Caki2 (cell line): ENCODE measurements around the gene NDRG4. TPM values are rescaled to one million over a fixed set of nuclear protein-coding genes. Genes with fewer than 3 reads are reported as not detected.

ENCODE experiments used
- DNase-seq: peaks from one replicate; pipeline ENCODE4 v3.0.0-alpha.2; 2015; ENCODE audit warnings: low read depth
- in situ Hi-C: cut with HindIII; loops from 2 replicates; pipeline ENCODE4 v1.10.0; 2016; ENCODE audit warnings: low sequenced_read_pairs, low pct_unique_long_range_greater_than_20kb, mixed read lengths
- total RNA-seq: library from RNA; depleted of rRNA; stranded (reverse); fragments of >200 nt; shearing (Covaris generic); gene quantifications from 2 replicates; pipeline ENCODE4 v1.2.3, GENCODE V29; 2014; ENCODE audit warnings: low replicate concordance

NDRG4 gene
- total RNA-seq, 1 experiment from 2014 or later: 72.1 TPM

DNA sequence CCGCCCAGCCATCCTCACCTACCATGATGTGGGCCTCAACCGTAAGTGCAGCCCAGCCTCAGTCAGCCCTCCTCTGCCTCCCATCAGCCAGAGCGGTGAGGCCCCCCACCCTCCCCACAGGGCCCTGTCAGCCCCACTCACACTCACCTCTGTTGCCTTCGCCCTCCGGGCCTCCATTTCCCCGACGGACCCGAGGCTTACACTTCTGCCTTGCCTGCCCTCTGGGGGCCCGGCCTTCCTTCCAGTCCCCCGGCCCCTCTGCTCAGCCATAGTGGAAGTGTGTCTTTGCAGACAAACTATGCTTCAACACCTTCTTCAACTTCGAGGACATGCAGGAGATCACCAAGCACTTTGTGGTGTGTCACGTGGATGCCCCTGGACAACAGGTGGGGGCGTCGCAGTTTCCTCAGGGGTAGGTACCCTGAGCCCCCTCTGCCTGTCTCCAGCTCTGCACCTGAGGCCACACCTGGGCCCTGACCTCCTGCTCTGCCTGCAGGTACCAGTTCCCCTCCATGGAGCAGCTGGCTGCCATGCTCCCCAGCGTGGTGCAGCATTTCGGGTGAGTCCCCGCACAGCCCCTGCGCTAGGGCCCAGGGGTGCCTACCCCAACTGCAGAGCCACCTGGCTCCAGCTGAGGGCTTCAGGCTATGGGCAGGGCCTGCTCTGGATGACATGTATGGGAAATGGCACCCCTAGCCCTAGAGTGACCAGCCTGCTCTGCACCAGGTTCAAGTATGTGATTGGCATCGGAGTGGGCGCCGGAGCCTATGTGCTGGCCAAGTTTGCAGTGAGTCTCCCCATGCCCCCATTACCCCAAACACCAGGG is 4.1 kb downstream of the NDRG4 start:
- in situ Hi-C loops: no loop called here
- DNase-seq: no peak

DNA sequence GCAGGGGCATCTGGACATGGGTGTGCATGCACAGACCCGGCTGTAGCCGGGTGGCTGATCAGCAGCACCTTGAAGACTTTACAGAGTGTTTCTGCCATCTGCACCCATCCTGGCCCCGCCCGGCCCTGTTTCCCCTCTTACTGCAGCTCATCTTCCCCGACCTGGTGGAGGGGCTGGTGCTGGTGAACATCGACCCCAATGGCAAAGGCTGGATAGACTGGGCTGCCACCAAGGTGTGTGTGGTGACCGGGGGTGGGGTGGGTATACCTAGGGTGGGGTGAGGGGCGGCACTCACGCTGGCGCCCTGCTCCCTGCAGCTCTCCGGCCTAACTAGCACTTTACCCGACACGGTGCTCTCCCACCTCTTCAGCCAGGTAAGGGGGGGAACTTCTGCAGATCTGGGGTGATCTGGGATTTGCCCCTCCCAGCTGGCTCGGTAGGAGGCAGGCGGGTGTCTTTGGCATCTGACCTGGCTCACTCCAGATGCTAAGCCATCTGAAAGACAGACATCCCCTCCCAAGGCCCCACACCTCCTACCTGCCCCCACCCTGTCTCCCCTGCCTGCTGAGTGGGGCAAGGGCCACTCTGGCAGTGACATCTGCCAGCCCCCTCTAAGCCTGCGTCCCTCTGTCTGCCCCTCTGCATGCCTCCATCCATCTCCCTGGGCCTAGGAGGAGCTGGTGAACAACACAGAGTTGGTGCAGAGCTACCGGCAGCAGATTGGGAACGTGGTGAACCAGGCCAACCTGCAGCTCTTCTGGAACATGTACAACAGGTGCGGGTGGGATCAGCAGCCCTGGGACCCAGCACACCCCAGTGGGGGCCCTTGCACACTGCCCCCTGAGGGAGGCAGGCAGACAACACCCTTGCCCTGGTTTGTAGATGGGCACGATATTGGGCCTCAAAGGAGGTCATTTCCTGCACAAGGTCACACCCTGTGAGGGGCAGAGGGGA is 6.6 kb downstream of the NDRG4 start:
- in situ Hi-C loops: no loop called here
- DNase-seq: no peak

DNA sequence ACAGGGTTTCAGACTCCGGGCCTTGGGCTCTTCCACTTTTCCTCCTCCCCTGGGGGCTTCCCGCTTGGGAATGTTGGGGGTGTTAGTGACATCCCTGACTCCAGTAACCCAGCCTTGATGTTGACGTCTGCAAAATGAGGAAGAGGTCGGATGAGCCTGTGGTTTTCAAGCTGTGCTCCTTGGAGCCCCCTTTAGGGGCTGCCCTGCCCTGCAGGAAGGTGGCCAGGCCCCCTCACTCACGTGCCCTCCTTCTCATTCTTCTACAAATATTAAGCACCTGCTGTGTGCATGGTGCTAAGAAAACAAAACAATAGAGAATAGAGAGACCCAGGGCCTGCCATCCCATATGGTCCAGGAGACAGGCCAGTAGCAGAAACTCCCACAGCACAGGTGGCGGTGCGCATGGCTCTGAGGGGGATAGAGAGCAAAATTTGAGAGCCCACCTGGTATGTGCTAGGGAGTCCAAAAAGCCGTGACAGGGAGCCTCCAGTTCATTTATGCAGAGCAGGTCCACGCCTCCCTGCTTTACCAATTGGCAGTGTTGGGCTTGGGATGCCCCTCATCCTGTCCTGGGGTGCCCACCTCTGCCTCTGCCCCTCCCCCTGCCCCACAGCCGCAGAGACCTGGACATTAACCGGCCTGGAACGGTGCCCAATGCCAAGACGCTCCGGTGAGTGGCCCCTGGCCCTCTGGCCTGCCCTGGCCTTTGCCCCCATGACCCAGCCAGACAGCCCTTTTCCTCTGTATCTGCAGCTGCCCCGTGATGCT is 7.4 kb downstream of the NDRG4 start:
- no peak for DNase-seq
- in situ Hi-C loops: no loop called here

DNA sequence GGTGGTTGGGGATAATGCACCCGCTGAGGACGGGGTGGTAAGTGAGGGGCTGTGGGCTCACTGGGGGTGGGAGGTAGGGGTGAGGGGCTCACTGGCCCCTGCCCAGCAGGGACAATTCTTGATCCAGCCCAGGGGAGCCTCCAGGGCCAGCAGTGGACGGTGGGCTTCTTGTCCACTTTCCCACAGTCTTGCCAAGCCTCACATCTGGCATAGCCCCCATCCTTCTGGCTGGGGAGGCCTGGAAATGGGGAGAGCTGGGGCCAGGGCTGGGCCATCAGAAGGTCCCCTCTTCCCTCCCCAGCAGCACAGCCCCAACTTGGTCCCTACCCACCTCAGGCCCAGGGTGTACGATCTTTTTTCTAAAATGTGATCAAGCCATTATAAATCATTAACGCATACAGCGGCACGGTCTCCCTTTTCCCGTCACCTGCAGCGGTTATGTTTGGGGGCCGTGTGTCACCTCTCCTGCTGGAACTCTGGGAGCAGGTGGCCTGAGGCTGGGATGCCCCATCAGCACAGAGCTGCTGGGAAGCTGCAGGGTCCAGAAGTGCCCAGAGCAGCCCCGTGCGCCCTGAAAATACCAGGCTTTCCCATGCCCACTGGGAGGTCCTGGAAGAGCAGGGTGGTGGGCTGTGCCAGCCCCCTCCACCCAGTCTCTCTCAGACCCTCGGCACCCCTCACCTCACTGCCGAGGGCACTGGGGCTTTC is 8.2 kb downstream of the NDRG4 start:
- in situ Hi-C loops: no loop called here
- no peak for DNase-seq

DNA sequence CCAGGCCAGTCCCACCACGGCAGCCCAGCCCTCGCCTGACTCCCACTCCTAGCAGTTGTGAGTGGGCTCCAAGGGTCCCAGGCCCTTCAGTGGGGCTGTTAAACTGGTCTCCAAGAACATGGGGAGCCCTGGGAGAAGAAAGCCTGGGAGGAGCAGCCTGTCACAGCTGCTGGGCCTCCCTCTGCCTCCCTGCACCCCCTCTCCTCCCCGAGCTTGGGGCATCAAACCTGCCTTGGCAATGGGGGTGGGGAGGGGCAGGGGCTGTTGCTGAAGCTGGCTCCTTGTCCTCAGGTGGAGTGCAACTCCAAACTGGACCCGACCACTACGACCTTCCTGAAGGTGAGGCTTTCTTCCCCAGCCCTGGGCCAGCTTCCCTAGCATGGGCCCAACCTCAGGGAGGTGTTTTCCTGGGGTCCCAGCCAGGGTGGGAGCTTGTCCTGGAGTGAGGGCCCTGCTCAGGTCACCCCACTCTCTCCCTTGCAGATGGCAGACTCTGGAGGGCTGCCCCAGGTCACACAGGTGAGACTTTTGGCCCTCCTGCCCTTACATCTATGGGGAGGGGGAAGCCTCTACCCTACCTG is 8.8 kb downstream of the NDRG4 start:
- in situ Hi-C loops: no loop called here
- no peak for DNase-seq

DNA sequence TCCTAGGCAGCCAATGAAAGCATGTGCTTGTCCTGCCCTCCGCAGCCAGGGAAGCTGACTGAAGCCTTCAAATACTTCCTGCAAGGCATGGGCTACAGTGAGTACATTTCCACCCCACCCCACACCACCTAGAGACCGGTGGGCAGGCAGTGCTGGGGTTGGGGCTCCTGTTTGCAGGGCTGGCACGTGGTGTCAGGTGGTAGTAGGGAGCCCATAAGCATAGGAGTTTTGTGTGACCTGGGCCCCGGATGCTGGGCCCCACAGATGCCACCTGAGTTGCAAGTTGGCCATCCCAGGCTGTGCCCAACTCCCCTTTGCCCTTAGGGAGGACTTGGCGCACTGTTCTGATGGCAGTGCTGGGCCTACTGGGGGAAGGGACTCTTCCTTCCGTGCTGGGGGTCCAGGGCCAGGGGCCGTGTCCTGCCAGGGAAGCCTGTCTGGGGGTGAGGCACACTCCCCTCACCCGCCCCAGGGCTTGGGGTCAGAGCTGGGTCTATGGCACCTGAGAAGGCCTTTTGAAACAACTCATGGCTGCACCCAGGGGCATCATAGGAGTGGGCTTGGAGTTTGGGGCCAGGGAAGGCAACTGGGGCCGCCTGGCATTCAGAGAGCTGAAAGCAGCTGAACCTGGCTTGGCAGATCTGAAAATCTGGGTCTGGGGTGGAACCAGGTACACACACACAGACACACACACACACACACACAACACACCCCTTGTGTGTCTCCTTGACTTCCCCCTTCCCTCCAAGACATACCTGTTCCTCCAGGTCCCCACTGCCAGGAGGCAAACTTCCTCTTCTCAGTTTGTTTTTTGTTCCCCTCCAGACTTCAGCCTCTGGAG is 9.5 kb downstream of the NDRG4 start:
- in situ Hi-C loops: no loop called here

DNA sequence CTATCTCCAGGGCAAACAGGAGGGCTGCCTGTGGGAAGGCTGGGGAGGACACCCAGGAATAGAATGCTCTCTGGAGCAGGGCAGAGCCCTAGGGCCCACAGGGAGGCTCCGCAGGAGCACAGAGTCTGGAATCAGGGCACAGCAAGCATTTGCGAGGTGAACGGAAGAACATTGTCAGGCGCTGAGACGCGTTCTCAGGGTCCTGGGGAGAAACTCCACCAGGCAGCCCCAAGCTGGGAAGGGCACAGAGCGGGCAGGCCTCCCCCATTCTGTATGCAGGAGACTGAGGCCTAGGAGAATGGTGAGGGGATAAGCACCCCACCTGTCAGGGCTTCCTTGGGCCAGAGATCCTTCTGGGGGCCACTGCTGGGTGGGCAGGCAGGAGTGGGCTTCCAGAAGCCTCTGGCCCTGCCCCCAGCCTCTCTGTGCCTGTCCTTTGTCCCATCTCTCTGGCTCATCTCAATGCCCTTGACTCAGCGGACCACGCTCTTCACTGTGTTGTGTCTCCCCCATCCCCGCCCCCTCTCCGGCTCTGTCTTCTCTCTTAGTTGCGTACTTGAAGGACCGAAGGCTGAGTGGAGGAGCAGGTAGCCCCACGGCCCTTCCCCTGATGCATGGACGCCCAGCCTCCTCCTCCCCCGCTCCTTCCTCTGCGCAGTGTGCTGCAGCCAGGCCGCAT is 10.3 kb downstream of the NDRG4 start:
- in situ Hi-C loops: no loop called here

More for the DNA sequence above, 9.5 kb downstream of the NDRG4 start:
- DNase-seq: no peak

DNA sequence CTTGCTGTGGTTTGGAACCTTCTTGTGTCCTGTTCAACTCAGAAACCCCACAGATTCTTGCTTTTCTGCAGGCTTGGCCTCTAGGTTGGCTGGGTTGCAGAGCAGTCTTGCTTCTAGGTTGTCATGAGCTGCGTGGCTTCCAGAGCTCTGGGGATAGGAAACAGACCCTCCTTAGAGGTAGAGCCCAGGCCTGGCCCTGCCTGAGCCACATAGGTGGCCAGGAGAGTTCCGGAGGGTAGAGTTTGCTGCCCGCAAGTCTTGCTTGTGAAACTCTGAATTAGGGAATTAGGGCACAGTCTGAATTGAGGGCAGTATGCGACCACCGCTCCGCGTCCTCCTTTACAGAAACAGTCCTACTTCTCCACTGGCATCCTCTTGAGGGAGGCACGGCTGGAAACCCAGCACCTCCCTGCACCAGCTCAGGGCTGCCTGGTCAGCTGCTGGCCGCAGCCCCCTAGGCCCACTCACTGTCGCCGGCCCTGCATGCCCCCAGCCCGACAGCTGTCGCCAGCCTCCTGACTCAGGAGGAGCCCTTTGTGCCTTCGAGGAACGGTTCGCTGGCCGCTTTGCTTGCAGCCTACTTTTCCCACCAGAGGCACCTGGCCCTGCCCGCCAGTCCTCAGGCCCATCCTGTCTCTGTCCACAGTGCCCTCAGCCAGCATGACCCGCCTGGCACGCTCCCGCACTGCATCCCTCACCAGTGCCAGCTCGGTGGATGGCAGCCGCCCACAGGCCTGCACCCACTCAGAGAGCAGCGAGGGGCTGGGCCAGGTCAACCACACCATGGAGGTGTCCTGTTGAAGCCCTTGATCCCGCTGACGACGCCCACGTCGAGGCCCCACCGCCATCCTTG is 11.1 kb downstream of the NDRG4 start:
- no peak for DNase-seq
- in situ Hi-C loops: no loop called here

More for the DNA sequence above, 10.3 kb downstream of the NDRG4 start:
- DNase-seq: no peak

DNA sequence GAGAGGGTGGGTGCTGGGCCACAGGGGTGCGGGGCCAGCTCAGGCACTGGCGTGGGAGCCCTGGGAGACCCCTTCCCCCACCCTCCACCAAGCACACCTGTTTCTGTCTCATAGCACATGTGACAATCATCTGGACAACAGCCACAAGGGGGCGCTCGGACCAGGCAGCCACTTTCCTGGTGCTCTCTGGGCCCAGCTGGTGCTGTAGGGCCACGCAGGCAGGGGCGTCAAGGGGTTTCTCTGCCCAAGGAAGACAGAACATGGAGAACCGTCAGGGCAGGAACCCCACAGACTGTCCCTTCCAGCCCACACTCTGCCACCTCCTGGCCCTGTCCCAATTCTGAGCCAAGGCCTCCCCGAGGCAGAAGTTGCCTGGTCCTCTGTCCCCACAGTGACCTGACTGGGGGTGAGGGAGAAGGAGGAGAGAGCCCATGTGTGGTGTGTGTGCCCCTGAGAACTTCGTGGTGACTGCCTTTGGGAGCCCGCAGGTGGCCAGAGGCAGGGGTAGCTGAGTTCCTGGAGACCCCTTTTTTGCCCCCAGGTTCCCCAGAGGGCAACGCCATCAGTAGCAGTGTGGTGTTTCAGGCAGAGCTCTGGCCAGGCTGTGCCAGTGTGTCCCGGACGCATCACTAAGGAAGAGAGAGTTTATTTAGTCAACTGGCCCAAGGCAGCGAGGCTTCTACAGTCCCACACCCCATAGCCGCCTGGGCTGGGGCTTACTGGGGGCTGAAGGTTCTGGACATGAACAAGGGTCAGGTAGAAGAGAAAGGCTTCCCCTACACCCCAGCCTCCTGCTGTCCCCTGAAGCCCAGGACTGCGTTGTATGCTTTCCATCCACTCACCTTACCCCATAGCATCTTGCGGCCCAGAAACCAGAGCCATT is 12.2 kb downstream of the NDRG4 start:
- in situ Hi-C loops: no loop called here
- peak; percentile 33 for DNase-seq

DNA sequence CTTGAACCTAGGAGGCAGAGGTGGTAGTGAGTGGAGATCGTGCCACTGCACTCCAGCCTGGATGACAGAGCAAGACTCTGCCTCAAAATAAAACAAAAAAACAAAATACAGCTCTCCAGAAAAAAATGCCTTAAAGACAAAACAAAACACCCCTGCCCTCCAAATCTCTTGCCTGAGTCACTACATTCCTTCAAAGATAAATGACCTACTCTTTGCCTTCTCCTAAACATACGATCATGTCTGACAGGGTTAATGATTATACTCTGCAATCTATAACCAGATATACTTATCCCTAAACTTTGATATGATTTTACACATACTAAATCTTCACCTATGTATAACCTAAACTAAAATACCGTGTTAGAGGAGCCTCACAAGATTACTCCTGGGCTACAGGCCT is 13.9 kb downstream of the NDRG4 start:
- in situ Hi-C loops: no loop called here
- DNase-seq: no peak

DNA sequence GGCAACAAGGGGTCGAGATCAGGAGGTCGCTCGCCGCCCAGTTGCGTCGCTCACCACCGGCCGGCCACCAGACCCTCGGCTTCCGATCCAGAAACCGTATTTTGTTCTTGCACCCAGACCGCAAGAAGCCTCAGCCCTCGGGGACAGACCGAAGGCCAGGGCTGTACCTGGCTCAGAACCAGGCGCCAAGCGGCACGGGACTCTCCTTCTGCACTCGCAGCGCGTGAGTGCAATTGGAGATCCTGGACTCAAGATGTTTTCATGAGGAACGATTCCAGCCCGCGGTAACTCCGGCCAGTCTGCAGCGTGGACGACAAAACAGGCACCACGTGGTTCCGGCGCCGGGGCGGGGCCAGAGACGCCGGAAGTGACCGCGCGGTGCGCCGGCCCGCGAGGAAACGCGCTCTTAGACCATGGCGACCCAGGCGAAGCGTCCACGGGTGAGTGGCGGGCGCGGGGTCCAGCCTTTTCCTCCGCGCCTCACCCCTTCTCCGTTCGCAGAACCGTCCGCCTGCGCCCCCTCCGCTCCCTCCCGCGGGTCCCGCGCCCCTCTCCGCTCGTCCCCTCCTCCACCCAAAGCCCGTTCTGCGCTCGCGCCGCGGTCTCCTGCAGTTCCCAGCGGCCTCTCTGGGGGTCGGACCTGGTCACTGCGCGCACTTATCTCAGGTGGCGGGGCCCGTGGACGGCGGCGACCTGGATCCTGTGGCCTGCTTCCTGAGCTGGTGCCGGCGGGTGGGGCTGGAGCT is 15.4 kb downstream of the NDRG4 start, which contains the start of gene SETD6:
Gene SETD6 (plus strand): TSS at position 393 of the 746 bp plus-strand sequence. CDS start 21 bp downstream, at position 414.
- peak; percentile 81 for DNase-seq
- in situ Hi-C loops: no loop called here

DNA sequence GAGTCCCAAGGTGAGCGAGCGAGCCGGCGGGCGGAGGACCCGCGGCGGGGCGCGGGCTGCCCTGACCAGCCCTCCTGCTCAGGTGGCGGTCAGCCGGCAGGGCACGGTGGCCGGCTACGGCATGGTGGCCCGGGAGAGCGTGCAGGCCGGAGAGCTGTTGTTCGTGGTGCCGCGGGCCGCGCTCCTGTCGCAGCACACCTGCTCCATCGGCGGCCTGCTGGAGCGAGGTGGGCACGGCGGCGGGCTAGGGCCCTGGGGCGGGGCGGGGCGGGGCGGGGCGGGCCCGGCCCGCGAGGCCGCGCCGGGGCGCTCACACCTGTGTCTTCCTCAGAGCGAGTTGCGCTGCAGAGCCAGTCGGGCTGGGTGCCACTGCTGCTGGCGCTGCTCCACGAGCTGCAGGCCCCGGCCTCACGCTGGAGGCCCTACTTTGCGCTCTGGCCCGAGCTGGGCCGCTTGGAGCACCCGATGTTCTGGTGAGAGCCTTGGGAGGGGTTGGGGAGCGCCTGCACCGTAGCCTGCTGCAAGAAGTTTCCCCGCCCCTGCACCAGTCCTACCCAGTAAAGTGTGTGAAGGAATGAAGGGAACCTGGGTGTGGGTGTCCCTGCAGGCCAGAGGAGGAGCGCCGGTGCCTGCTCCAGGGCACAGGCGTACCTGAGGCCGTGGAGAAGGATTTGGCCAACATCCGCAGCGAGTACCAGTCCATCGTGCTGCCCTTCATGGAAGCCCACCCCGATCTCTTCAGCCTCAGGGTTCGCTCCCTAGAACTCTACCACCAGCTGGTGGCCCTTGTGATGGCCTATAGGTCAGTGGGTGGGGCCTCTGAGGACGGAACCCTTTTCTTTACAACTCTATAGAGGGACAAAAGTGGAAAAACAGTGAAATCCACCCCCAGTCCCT is 16.2 kb downstream of the NDRG4 start:
- peak; percentile 27 for DNase-seq
- in situ Hi-C loops: no loop called here

DNA sequence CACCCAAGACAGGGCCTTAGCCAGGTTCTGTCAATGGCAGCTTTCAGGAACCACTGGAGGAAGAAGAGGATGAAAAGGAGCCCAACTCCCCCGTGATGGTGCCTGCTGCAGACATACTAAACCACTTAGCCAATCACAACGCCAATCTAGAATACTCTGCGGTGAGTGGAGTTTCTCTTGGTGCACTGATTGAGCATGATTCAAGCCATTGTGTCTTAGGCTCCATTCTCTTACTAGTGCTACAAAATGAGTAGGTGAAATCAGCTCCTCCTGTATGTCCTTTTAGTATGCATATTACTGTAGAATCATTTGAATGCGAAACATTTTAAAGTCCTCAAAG is 16.8 kb downstream of the NDRG4 start:
- DNase-seq: no peak
- in situ Hi-C loops: no loop called here
